Peyer's patch (tissue), 4 donors: ENCODE measurements around the gene KEL.

Source experiments
- CTCF ChIP-seq, 6 experiments: fragments of 450-650 bp in 4 of 6; fragments of 200-600 bp in 2 of 6; sonication (generic) in 1 of 6; IDR thresholded peaks; one replicate each; pipeline ENCODE4 v1.5.1; 2017 to 2019; ENCODE audit warnings: antibody characterized with exemption in 6 of 6, mild to moderate bottlenecking in 3 of 6, moderate library complexity in 1 of 6
- POLR2A ChIP-seq, 2 donors: fragments of 450-650 bp; IDR thresholded peaks; one replicate each; pipeline ENCODE4 v1.5.1; 2017; ENCODE audit warnings: antibody characterized with exemption in 2 of 2, mild to moderate bottlenecking in 2 of 2, moderate library complexity in 2 of 2

- TF ChIP-seq CTCF (IDR thresholded peaks at IDR 0.05) (no peak), POLR2A (IDR thresholded peaks at IDR 0.05) (no peak)
These were observed 31.9 kb downstream of the KEL start for GRCh38 chr7:142930126-142930730.
